ENCODE results near the gene AJM1. TPM values are rescaled to one million over a fixed set of nuclear protein-coding genes. Genes with fewer than 3 reads are reported as not detected.
"Not testable (repeated sequence)": the region's sequence is repeated elsewhere in the genome, so short reads cannot be mapped to it uniquely, and the experiment has no call there.

The AJM1 gene
- polyA plus RNA-seq, 1 donor: 2.8 TPM

GRCh38 chr9:136856541-136857141 lies 14.4 kb downstream of the AJM1 start:
- no peak for DNase-seq

GRCh38 chr9:136857166-136857565 lies 14.9 kb downstream of the AJM1 start:
- no peak for DNase-seq

- DNase-seq: no peak
Observed at GRCh38 chr9:136857581-136858412, 15.5 kb downstream of the AJM1 start.

- DNase-seq: no peak
Observed at GRCh38 chr9:136858452-136858843, 16.2 kb downstream of the AJM1 start.

- DNase-seq: no peak
Observed at GRCh38 chr9:136858844-136859757, 16.8 kb downstream of the AJM1 start.

GRCh38 chr9:136860529-136860928 lies 18.3 kb downstream of the AJM1 start:
- no peak for DNase-seq

- no peak for DNase-seq
Observed at GRCh38 chr9:136860933-136861873, 18.9 kb downstream of the AJM1 start.

- DNase-seq: no peak
Observed at GRCh38 chr9:136861874-136862457, 19.7 kb downstream of the AJM1 start.

GRCh38 chr9:136862849-136863622 lies 20.8 kb downstream of the AJM1 start:
- no peak for DNase-seq

GRCh38 chr9:136863623-136864273 lies 21.5 kb downstream of the AJM1 start:
- no peak for DNase-seq

- DNase-seq: no peak
Observed at GRCh38 chr9:136865041-136865767, 22.9 kb downstream of the AJM1 start.

- DNase-seq: no peak
Observed at GRCh38 chr9:136865768-136866103, 23.5 kb downstream of the AJM1 start.

GRCh38 chr9:136866898-136867421 lies 24.7 kb downstream of the AJM1 start:
- not testable (repeated sequence) for DNase-seq

GRCh38 chr9:136867480-136867879 lies 25.2 kb downstream of the AJM1 start:
- DNase-seq: no peak

GRCh38 chr9:136867917-136868316 lies 25.6 kb downstream of the AJM1 start:
- DNase-seq: no peak

GRCh38 chr9:136868644-136869043 lies 26.4 kb downstream of the AJM1 start:
- no peak for DNase-seq

- DNase-seq: not testable (repeated sequence)
Observed at GRCh38 chr9:136869611-136870010, 27.3 kb downstream of the AJM1 start.

- DNase-seq: no peak
Observed at GRCh38 chr9:136875155-136875554, 32.9 kb downstream of the AJM1 start.

- no peak for DNase-seq
Observed at GRCh38 chr9:136876476-136876875, 34.2 kb downstream of the AJM1 start.
